Medulla oblongata (tissue), 1 donor: Measurements from ENCODE around the gene TTYH3.
"Not testable (repeated sequence)": the region's sequence is repeated elsewhere in the genome, so short reads cannot be mapped to it uniquely, and the experiment has no call there.

Experiments used
- DNase-seq: peaks from one replicate; pipeline ENCODE4 v3.0.0-alpha.2; 2015; ENCODE audit errors: extremely low spot score

TTYH3 gene

GRCh38 chr7:2688409-2689342, 56.9 kb downstream of the TTYH3 start:
- peak; percentile 58 for DNase-seq

GRCh38 chr7:2689343-2689847, 57.6 kb downstream of the TTYH3 start:
- DNase-seq, result no peak

- no peak for DNase-seq
These were observed 58.3 kb downstream of the TTYH3 start for GRCh38 chr7:2689951-2690705.

- DNase-seq, result no peak
These were observed 59.4 kb downstream of the TTYH3 start for GRCh38 chr7:2691011-2691707.

- not testable (repeated sequence) for DNase-seq
These were observed 60.2 kb downstream of the TTYH3 start for GRCh38 chr7:2691932-2692439.

GRCh38 chr7:2692543-2692942, 60.8 kb downstream of the TTYH3 start:
- DNase-seq, result no peak

GRCh38 chr7:2693420-2694121, 61.8 kb downstream of the TTYH3 start:
- DNase-seq, result not testable (repeated sequence)

- not testable (repeated sequence) for DNase-seq
These were observed 62.3 kb downstream of the TTYH3 start for GRCh38 chr7:2694122-2694436.

- DNase-seq, result no peak
These were observed 66.9 kb downstream of the TTYH3 start for GRCh38 chr7:2698581-2699288.

GRCh38 chr7:2699289-2699620, 67.5 kb downstream of the TTYH3 start:
- no peak for DNase-seq

- DNase-seq, result no peak
These were observed 68.5 kb downstream of the TTYH3 start for GRCh38 chr7:2700141-2700850.

GRCh38 chr7:2701424-2701823, 69.6 kb downstream of the TTYH3 start:
- DNase-seq, result no peak

GRCh38 chr7:2701832-2702593, 70.2 kb downstream of the TTYH3 start:
- DNase-seq, result peak; percentile 94

GRCh38 chr7:2702594-2702957, 70.8 kb downstream of the TTYH3 start:
- no peak for DNase-seq

GRCh38 chr7:2705371-2706096, 73.7 kb downstream of the TTYH3 start:
- no peak for DNase-seq

- no peak for DNase-seq
These were observed 74.9 kb downstream of the TTYH3 start for GRCh38 chr7:2706685-2707126.

GRCh38 chr7:2707481-2707880, 75.7 kb downstream of the TTYH3 start:
- DNase-seq, result no peak

- no peak for DNase-seq
These were observed 76.3 kb downstream of the TTYH3 start for GRCh38 chr7:2708041-2708440.
